Activated CD4-positive, alpha-beta T cell treated with anti-CD3 and anti-CD28 coated beads, Interleukin-2, amount 10 ng/mL, durations not matched to agents 7 days and 5 days (primary cell): Measurements from ENCODE around the gene FARS2. TPM values are rescaled to one million over a fixed set of nuclear protein-coding genes. Genes with fewer than 3 reads are reported as not detected.

Experiments
- CTCF ChIA-PET: fragments of 350-600 bp; sonication (Branson Sonifier 250); formaldehyde crosslinking; loops from one replicate; lab custom pipeline; 2021; ENCODE audit warnings: antibody characterized with exemption; lab: Charles Lee
- POLR2A ChIA-PET: fragments of 350-600 bp; sonication (Branson Sonifier 250); formaldehyde crosslinking; loops from one replicate; lab custom pipeline; 2021; ENCODE audit warnings: antibody characterized with exemption; lab: Charles Lee
- DNase-seq: peaks from one replicate; pipeline ENCODE4 v3.0.0-alpha.2; 2020
- H3K27ac Mint-ChIP-seq: one replicate; pipeline ENCODE4 v1.8.0; 2021; ENCODE audit warnings: mild to moderate bottlenecking, moderate library complexity, mixed read lengths
- H3K27me3 Mint-ChIP-seq: one replicate; pipeline ENCODE4 v1.8.0; 2021; ENCODE audit warnings: mixed read lengths
- H3K36me3 Mint-ChIP-seq: one replicate; pipeline ENCODE4 v1.8.0; 2021; ENCODE audit warnings: low read depth, mixed read lengths
- H3K4me1 Mint-ChIP-seq: one replicate; pipeline ENCODE4 v1.8.0; 2021; ENCODE audit warnings: mixed read lengths
- H3K4me3 Mint-ChIP-seq: one replicate; pipeline ENCODE4 v1.8.0; 2021; ENCODE audit warnings: mild to moderate bottlenecking, moderate library complexity, mixed read lengths
- H3K9me3 Mint-ChIP-seq: one replicate; pipeline ENCODE4 v1.8.0; 2021; ENCODE audit warnings: mixed read lengths
- total RNA-seq, 2 experiments: library from RNA; stranded (reverse); gene quantifications; one replicate each; pipeline ENCODE4 v1.2.3, GENCODE V29; 2021

The FARS2 gene
- total RNA-seq, 2 experiments from 2014 or later = 17.2 to 17.5 TPM

- DNase-seq = no peak
- H3K27me3 Mint-ChIP-seq = no peaks in the 10 kb centered on the region
- CTCF ChIA-PET = no interaction called here
- peaks cover 8% of the 10 kb centered on the region for H3K9me3 Mint-ChIP-seq
- H3K4me3 Mint-ChIP-seq = no peak overlapping the region
- no peak overlapping the region for H3K27ac Mint-ChIP-seq
- peaks cover 9% of the 10 kb centered on the region for H3K36me3 Mint-ChIP-seq
- H3K4me1 Mint-ChIP-seq = peaks cover 20% of the 10 kb centered on the region
- POLR2A ChIA-PET = no interaction called here
Observed at GRCh38 chr6:5710516-5710915, 449.2 kb downstream of the FARS2 start.

GRCh38 chr6:5710936-5711335 lies 449.6 kb downstream of the FARS2 start:
- H3K4me3 Mint-ChIP-seq = no peak overlapping the region
- no peaks in the 10 kb centered on the region for H3K27me3 Mint-ChIP-seq
- ChIA-PET POLR2A (no interaction called here), CTCF (no interaction called here)
- peaks cover 16% of the 10 kb centered on the region for H3K4me1 Mint-ChIP-seq
- H3K9me3 Mint-ChIP-seq = peaks cover 9% of the 10 kb centered on the region
- H3K36me3 Mint-ChIP-seq = peaks cover 7% of the 10 kb centered on the region
- DNase-seq = no peak
- no peak overlapping the region for H3K27ac Mint-ChIP-seq

- ChIA-PET POLR2A (no interaction called here), CTCF (no interaction called here)
- H3K4me1 Mint-ChIP-seq = peaks cover 5% of the 10 kb centered on the region
- no peaks in the 10 kb centered on the region for H3K27me3 Mint-ChIP-seq
- H3K4me3 Mint-ChIP-seq = no peak overlapping the region
- peaks cover 15% of the 10 kb centered on the region for H3K36me3 Mint-ChIP-seq
- no peak overlapping the region for H3K27ac Mint-ChIP-seq
- DNase-seq = no peak
- H3K9me3 Mint-ChIP-seq = peaks cover 24% of the 10 kb centered on the region
Observed at GRCh38 chr6:5712349-5713215, 451.3 kb downstream of the FARS2 start.

DNA sequence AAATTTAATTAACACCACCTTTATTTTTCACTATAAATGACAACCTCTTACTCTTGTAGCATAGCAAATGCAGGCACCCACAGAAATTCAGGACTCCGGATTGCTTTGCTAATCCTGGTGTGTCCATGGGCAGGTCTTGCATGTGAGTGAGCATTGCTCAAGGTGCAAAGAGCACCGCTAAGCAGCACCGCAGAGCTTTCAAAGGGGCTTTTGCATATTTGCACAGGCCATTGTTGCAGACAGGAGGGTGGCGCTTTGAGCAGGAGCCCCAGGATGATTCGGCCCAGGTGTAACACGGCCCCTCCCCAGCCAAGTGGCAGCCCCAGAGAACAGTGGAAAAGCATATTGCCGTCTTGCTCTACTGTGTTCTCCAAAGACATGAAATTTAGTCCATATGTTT lies 452.2 kb downstream of the FARS2 start:
- ChIA-PET POLR2A (no interaction called here), CTCF (no interaction called here)
- no peak for DNase-seq
- Mint-ChIP-seq H3K27me3 (no peaks in the 10 kb centered on the region), H3K4me3 (no peak overlapping the region), H3K27ac (no peak overlapping the region), H3K4me1 (peaks cover 2% of the 10 kb centered on the region), H3K9me3 (peaks cover 25% of the 10 kb centered on the region), H3K36me3 (peaks cover 10% of the 10 kb centered on the region)

- DNase-seq = no peak
- peaks cover 25% of the 10 kb centered on the region for H3K9me3 Mint-ChIP-seq
- H3K36me3 Mint-ChIP-seq = peaks cover 10% of the 10 kb centered on the region
- ChIA-PET CTCF (no interaction called here), POLR2A (no interaction called here)
- no peak overlapping the region for H3K4me3 Mint-ChIP-seq
- peaks cover 1% of the 10 kb centered on the region for H3K4me1 Mint-ChIP-seq
- no peak overlapping the region for H3K27ac Mint-ChIP-seq
- H3K27me3 Mint-ChIP-seq = no peaks in the 10 kb centered on the region
Observed at GRCh38 chr6:5718231-5718947, 457.1 kb downstream of the FARS2 start.

DNA sequence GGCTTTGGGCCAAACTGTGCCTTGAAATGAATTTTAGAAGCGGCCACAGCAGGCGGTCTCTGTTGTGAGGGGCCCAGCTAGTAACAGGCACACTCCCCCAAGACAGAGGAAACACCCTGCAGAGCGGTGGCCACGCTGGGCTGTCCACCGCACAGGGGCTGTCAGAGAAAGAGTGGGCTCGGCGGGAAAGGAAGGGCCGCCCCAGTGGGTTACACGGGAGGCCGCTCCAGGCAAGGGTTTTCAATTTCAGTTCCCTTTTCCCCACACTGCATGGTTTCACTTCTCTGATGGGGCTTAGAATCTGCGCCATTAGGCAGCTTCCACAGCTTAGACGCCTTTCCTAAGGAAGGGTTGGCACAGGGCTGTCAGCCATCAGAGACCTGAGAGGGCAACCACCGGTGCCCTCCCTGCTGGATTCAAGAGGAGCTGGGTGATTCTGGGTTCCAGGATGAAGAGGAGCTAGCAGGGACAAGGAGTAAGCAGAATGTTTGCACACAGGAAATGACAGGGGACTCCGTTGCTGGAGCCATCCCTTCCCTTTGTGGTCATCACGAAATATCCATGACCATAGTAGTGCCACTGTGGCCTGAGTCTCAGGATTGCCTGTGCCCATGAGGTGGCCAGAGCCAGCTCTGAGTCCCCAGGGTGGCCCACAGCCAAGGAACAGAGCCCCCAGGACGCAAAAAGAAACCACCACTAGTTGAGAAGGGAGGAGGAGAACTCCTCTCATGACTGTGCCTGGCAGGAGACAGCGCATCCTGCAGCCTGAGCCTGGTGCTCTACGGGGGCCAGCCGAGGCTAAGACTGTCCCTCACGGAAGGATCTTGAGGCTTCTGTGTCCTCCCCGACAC lies 462.8 kb downstream of the FARS2 start:
- no peak for DNase-seq
- Mint-ChIP-seq H3K9me3 (no peaks in the 10 kb centered on the region), H3K36me3 (no peaks in the 10 kb centered on the region), H3K4me1 (peaks cover 14% of the 10 kb centered on the region), H3K27ac (peak overlapping the region; percentile 72), H3K27me3 (no peaks in the 10 kb centered on the region), H3K4me3 (peak overlapping the region; percentile 56)
- ChIA-PET POLR2A (no interaction called here), CTCF (no interaction called here)

DNA sequence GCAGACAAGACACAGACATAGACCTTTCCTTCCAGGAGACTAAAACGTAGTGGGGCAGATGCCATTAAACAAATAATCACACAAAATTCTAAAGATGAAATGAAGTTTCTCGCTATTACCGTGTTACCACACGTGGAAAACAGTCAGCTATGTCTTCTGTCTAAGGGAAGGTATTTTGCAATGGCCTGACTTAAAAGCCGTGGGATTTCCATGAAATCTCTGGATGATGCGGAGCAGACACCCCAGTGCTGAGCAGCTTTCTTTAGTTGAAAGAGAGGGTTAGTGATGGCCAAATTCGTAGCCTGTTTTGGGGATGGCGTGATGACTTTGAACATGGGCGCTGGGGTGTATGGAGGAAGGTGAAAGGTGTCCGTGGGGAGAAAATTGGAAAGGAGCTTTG lies 463.6 kb downstream of the FARS2 start:
- H3K4me3 Mint-ChIP-seq = no peak overlapping the region
- H3K36me3 Mint-ChIP-seq = no peaks in the 10 kb centered on the region
- DNase-seq = no peak
- peak overlapping the region; percentile 48 for H3K27ac Mint-ChIP-seq
- H3K4me1 Mint-ChIP-seq = peaks cover 14% of the 10 kb centered on the region
- no peaks in the 10 kb centered on the region for H3K9me3 Mint-ChIP-seq
- POLR2A ChIA-PET = no interaction called here
- no peaks in the 10 kb centered on the region for H3K27me3 Mint-ChIP-seq
- CTCF ChIA-PET = no interaction called here

GRCh38 chr6:5726976-5727718 lies 465.8 kb downstream of the FARS2 start:
- ChIA-PET CTCF (interaction anchor here (1.1 kb wide), 1 partner anchor 11 kb away, joined by 3 read pairs; no protein-coding TSS in a partner anchor), POLR2A (no interaction called here)
- DNase-seq = no peak
- no peaks in the 10 kb centered on the region for H3K36me3 Mint-ChIP-seq
- H3K4me1 Mint-ChIP-seq = peaks cover 14% of the 10 kb centered on the region
- H3K9me3 Mint-ChIP-seq = no peaks in the 10 kb centered on the region
- no peak overlapping the region for H3K4me3 Mint-ChIP-seq
- no peaks in the 10 kb centered on the region for H3K27me3 Mint-ChIP-seq
- no peak overlapping the region for H3K27ac Mint-ChIP-seq

DNA sequence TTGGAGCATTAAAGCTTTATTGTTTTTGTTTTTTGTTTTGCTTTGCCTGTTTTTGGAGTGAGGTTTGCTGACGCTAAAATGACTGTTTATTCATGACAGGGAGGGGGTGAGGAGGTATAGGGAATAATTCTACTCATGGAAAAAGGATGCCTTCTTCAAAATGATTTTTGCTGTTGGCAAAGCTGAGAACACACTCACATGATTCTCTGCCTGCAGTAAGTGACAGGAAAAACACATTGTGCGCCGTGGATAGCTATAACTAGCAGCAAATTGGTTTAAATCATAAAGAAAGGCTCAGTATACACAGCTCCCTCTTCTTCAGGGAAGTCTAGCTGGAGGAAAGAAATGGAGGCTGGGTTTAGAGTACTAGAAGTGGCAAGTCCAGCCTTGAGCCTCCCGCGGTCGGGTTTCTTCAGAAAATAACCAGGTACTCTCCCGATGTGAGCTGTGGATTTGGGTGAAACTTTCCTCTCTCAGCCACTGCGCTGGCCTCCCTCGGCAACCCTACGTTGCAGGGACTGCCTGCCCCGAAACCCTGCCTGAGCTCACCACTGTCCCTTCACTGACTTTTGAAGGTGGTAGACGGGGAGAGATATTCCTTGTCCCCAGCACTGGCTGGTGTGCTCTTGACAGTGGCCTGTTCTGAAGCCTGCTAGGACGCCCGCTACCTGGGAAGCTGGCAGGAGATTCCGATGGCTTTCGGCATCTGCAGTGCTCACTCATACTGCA lies 467.2 kb downstream of the FARS2 start:
- no peak overlapping the region for H3K4me3 Mint-ChIP-seq
- CTCF ChIA-PET = no interaction called here
- POLR2A ChIA-PET = no interaction called here
- DNase-seq = no peak
- H3K4me1 Mint-ChIP-seq = peaks cover 12% of the 10 kb centered on the region
- H3K36me3 Mint-ChIP-seq = no peaks in the 10 kb centered on the region
- H3K27me3 Mint-ChIP-seq = no peaks in the 10 kb centered on the region
- H3K9me3 Mint-ChIP-seq = no peaks in the 10 kb centered on the region
- H3K27ac Mint-ChIP-seq = no peak overlapping the region

GRCh38 chr6:5729080-5729434 lies 467.7 kb downstream of the FARS2 start:
- Mint-ChIP-seq H3K27me3 (no peaks in the 10 kb centered on the region), H3K4me1 (peaks cover 6% of the 10 kb centered on the region), H3K9me3 (no peaks in the 10 kb centered on the region), H3K4me3 (no peak overlapping the region), H3K36me3 (no peaks in the 10 kb centered on the region), H3K27ac (no peak overlapping the region)
- ChIA-PET POLR2A (no interaction called here), CTCF (no interaction called here)
- no peak for DNase-seq

DNA sequence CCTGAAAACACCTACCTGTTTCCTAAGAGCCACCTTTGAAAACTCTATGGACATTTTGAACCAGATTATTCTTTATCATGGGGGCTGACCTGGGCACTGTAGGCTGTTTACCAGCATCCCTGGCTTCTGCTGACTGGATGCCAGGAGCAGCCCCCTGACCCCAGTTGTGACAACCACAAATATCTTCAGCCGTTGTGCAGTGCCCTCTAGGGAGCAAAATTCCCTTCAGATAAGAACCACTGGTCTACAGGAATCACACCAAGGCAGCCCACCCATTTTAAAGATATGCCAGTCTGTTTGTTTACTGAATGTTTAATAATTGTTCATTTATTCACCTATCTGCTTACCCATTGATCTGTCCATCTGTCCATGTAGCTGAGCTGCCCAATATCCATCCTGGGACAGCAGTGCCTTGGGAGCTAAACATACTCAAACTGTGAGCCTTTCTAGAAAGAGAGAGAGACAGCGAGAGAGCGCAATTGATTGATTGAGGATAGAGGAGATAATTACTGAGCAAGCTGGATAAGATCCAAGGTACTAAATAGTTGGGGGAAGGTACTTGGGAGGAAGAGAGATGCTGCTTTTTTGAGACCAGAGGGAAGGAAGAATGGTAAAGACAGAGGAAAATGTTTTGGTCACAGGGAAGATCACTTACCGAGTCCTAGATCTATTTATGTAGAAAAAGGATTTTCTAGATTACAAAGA lies 468.7 kb downstream of the FARS2 start:
- H3K4me3 Mint-ChIP-seq = no peak overlapping the region
- no peak overlapping the region for H3K27ac Mint-ChIP-seq
- no peak for DNase-seq
- H3K27me3 Mint-ChIP-seq = no peaks in the 10 kb centered on the region
- no peaks in the 10 kb centered on the region for H3K9me3 Mint-ChIP-seq
- no peaks in the 10 kb centered on the region for H3K4me1 Mint-ChIP-seq
- ChIA-PET CTCF (no interaction called here), POLR2A (no interaction called here)
- H3K36me3 Mint-ChIP-seq = no peaks in the 10 kb centered on the region
